ENCODE measurements around the gene DRAP1. TPM values are rescaled to one million over a fixed set of nuclear protein-coding genes. Genes with fewer than 3 reads are reported as not detected.
A peak's percentile ranks its signal among the peaks of the same experiment; 100 is the strongest.

Gene DRAP1
- total RNA-seq, 1 experiment from 2014 or later, result 105 TPM

DNA sequence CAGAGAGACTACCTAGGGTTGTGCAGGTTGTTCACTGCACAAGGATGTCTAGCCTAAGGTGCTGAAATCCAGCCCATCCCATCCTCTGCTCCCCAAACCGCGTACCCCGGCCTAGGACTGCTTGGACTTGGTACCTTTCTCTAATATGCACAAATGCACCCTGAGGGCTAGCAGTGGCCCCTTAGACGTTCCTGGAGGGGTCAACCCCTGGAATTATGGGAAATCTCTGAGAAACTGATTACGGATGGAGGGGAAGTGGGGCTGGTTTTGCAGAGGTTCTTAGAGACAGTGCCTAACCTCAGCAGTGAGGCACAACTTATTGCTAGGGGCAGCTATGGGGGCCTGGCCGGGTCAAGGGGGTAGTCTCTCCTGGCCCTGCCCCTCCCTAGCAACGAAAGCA lies 2.8 kb upstream of the DRAP1 start:
- Histone ChIP-seq H3K79me2 (ENCODE audit: insufficient read depth, low read length) (no peaks in the 10 kb centered on the region), H3K14ac (ENCODE audit: insufficient read depth, low read length) (no peak overlapping the region), H3K27ac (ENCODE audit: insufficient read length, low read depth, low read length) (no peak overlapping the region), H2BK5ac (ENCODE audit: insufficient read length, low read length) (no peak overlapping the region), H2AFZ (ENCODE audit: low read length) (no peak overlapping the region), H3K27me3 (ENCODE audit: insufficient read depth, low read length) (no peaks in the 10 kb centered on the region), H2BK15ac (ENCODE audit: low read depth, low read length) (no peak overlapping the region), H2BK20ac (ENCODE audit: low read depth, low read length, poor library complexity, severe bottlenecking) (no peak overlapping the region), H3K4me1 (ENCODE audit: insufficient read depth, low read length) (no peaks in the 10 kb centered on the region; the same call in 1 of the 2 replicates), H4K8ac (replicated peaks; ENCODE audit: insufficient read length, low read depth, low read length) (no peak overlapping the region), H3K56ac (ENCODE audit: insufficient read length, low read depth, low read length) (no peak overlapping the region), H3K18ac (ENCODE audit: insufficient read length, low read depth, low read length) (no peak overlapping the region), H3K79me1 (ENCODE audit: insufficient read depth, low read depth, low read length, poor library complexity, severe bottlenecking) (no peaks in the 10 kb centered on the region), H2BK120ac (ENCODE audit: low read depth, low read length, poor library complexity, severe bottlenecking) (no peak overlapping the region), H3K4ac (ENCODE audit: low read depth, low read length) (no peak overlapping the region), H3K23ac (ENCODE audit: insufficient read length, low read depth, low read length) (no peak overlapping the region), H4K5ac (ENCODE audit: insufficient read length, low read depth, low read length) (no peak overlapping the region), H3T11ph (ENCODE audit: low read length) (no peak overlapping the region), H2AK5ac (ENCODE audit: insufficient read length, low read length) (no peak overlapping the region), H2BK12ac (ENCODE audit: insufficient read length, low read depth, low read length) (no peak overlapping the region), H3K9me3 (ENCODE audit: control insufficient read depth, low read depth, low read length) (no peaks in the 10 kb centered on the region), H3K23me2 (ENCODE audit: insufficient read length, low read depth, low read length, poor library complexity, severe bottlenecking) (peaks cover 11% of the 10 kb centered on the region), H4K20me1 (ENCODE audit: control insufficient read depth, insufficient read depth, insufficient read length) (no peaks in the 10 kb centered on the region), H3K9ac (ENCODE audit: extremely low read depth, insufficient read length, low read length) (no peak overlapping the region), H3K4me2 (ENCODE audit: insufficient read depth, insufficient read length, low read length) (no peak overlapping the region), H4K91ac (ENCODE audit: insufficient read length, low read depth, low read length) (no peak overlapping the region)
- no CpG with 5 or more reads among the region's 7 CpGs for WGBS (ENCODE audit: extremely low coverage, insufficient read length, low lambda C conversion rate)
- Mint-ChIP-seq H3K4me1 (peaks cover 24 to 34% of the 10 kb centered on the region in 2 experiments), H3K36me3 (ENCODE audit: insufficient read depth in 1 of 3, low read depth in 3 of 3) (peaks cover 0 to 7% (median 5%) of the 10 kb centered on the region in 3 experiments; a peak in 5 of 7 replicates), H3K27me3 (ENCODE audit: low read depth) (peaks cover 7% of the 10 kb centered on the region), H3K9me3 (no peaks in the 10 kb centered on the region; a peak in 1 of 5 replicates), H3K4me3 (peak overlapping the region; percentile 83 to 89; a peak in 2 of 5 replicates), H3K27ac (no peak overlapping the region)
- no peak for DNase-seq
- TF ChIP-seq, protein P1, sequence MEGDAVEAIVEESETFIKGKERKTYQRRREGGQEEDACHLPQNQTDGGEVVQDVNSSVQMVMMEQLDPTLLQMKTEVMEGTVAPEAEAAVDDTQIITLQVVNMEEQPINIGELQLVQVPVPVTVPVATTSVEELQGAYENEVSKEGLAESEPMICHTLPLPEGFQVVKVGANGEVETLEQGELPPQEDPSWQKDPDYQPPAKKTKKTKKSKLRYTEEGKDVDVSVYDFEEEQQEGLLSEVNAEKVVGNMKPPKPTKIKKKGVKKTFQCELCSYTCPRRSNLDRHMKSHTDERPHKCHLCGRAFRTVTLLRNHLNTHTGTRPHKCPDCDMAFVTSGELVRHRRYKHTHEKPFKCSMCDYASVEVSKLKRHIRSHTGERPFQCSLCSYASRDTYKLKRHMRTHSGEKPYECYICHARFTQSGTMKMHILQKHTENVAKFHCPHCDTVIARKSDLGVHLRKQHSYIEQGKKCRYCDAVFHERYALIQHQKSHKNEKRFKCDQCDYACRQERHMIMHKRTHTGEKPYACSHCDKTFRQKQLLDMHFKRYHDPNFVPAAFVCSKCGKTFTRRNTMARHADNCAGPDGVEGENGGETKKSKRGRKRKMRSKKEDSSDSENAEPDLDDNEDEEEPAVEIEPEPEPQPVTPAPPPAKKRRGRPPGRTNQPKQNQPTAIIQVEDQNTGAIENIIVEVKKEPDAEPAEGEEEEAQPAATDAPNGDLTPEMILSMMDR (conservative IDR thresholded peaks at IDR 0.05), result no peak

Measured in H9 (cell line).